HG03521 (cell line): Measurements from ENCODE around the gene AFF3.

Experiments
- ATAC-seq: cut with Tn5 transposase; IDR thresholded peaks from one replicate; pipeline ENCODE4 v1.9.1; 2021; ENCODE audit warnings: mild to moderate bottlenecking, moderate library complexity; ENCODE audit not compliant: unreplicated experiment

AFF3 gene

DNA sequence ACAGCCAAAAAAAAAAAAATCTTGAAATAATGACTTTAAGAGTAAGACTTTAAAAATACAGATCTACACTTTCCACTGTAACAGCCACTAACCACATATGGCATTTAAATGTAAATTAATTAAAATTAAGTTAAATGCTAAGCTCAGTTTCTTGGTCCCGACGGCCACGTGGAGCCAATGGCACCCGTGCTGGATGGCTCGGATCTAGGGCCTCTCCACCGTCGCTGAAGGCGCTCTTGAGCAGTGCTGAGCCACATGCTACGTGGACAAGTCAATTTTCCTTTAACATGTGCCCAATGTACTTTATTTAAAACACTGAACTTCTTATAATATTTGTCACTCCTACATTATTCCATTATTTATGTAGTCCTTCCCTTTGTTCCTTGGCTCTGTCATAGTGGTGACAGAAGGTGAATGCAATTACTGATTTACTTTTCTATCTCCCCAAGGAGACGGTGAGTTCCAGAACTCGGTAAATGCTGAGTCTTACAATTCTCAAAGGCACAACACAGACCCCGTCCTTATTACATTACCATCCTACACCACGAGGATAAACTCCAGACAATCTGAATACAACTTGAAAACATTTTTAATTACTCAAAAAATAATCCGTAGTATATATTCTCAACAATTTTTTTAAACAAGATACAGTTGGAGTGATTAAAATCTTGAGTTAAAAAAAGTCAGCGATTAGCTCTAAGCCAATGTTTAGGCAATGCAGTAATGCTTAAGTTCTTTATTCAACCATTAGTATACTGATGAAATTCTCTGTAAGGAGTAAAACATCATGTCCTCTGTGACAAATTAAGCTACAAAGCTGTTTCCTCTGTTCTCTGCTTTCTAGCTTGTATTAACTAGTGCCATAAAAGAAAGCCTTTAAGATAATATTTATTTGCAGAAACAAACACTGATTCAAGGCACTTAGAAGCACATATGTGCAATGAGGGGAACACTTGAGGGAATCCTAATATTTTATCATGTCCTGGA is 95.1 kb downstream of the AFF3 start:
- ATAC-seq: no peak

- ATAC-seq: no peak
These were observed 97.4 kb downstream of the AFF3 start for GRCh38 chr2:100045000-100045399.

DNA sequence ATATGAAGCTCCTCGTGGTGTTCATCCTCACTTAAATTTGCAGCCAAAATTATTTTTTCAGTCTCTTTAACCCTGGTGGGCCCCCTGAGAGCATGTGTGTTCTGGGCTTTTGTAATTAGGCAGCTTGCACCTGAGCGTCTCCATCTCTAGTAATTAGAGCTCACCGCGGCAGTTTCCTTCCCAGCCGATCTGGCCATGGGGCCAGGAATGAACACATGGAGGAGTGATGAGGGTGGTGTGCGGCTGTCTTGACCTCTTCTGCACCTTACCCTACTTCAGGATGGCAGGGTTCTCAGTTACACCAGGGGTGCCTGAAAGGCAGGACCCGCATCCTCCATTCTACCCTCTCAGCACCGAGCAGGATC is 98.5 kb downstream of the AFF3 start:
- ATAC-seq: no peak

- ATAC-seq: no peak
These were observed 99.1 kb downstream of the AFF3 start for GRCh38 chr2:100043081-100043890.

DNA sequence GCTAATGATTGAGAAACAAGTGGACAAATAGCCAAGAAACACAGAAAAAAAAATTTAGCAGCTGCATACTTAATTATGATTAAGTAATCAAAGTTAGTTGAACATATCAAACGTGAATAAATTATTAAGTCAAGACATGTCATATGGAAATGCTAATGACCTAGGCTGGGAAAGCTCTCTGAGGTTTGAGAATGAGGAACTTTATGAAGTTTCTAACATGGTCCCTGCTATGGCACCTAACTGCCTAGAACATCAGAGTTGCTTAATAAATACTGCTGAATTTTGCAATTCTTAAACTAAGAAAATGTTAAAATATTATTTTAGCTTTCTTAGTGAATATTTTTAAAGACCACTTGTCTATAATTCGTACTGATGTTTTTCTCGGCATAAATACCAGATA is 99.8 kb downstream of the AFF3 start:
- ATAC-seq: no peak

DNA sequence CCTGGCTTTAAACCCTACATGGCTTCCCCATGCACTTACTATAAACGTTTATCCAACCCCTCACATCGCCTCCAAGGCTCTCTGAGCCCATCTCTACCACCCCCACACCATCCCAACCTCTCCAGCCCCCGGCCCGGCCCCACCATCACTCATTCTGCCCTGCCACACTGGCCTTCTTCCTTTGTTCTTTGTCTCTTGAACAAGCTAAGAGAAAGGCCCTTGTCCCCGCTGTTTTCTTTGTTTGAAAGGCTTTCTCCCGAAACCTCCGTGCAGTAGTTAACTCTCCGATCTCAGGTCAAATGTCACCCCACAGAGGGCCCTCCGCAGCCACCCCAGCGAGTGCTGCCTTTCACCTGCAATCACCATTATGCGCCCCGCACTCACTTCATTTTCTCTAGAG is 100.4 kb downstream of the AFF3 start:
- no peak for ATAC-seq

DNA sequence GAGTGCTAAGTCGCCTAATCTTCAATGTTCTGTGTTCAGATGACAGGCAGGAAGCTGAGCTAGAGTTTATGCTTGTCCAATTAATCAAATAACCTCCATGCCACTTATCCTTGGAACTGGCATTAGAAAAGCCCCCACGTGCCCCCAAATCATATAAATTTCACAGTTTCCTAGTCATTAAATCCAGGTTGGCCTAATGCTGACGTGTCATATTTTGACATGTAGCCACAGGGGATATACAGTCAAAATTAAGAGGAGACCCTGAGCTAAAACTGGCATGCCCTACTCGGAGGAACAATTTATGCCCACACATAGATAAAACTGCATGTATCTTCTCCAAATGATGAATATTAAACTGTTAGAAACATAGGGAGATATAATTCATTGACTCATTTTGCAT is 101.0 kb downstream of the AFF3 start:
- no peak for ATAC-seq

- ATAC-seq: no peak
These were observed 101.5 kb downstream of the AFF3 start for GRCh38 chr2:100040906-100041305.

DNA sequence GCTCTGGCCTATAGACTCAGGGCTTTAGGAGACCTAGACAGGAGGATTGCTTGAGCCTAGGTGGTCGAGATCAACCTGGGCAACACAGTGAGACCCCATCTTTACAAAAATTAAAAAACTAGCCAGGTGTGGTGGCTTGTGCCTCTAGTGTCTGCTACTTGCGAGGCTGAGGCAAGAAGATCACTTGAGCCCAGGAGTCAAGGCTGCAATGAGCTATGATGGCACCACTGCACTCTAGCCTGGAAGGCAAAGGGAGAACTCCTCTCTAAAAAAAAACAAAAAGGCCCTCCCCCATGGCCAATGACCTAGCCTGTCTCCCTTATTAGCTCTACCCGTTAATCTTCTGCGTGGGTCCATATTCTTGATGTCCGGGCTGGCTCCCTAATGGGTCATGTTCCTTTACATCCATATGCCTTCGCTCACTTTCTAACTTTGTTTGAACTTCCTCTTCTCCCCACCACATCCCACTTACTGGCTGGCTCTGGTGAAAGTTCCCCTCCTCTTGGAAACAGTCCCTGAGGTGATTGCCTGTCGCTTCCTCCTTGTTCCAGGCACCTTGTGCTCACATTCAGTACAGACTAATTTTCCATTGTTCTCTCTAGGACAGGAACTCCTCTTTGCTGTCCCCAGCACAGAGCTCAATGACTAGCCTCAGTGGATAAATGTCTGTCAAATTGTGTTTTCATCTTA is 103.0 kb downstream of the AFF3 start:
- no peak for ATAC-seq

DNA sequence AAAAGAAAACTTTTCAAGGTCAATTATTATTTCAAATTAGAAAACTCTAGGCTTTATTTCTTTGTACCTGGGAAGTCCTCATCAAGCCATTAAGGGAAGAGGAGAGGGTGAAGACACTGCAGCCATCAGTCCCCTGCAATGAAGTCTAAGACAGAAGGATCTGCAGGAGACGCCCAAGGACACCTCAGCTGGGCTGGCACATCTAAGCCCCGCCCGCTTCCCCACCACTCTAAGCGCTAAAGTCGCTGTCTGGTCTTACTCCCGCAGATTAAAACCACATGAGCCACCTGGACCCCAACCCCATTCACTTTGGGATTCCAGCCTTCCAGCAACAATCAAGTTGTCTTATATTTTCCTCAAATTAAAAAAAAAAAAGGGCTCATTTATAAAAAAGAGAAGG is 104.4 kb downstream of the AFF3 start:
- no peak for ATAC-seq

DNA sequence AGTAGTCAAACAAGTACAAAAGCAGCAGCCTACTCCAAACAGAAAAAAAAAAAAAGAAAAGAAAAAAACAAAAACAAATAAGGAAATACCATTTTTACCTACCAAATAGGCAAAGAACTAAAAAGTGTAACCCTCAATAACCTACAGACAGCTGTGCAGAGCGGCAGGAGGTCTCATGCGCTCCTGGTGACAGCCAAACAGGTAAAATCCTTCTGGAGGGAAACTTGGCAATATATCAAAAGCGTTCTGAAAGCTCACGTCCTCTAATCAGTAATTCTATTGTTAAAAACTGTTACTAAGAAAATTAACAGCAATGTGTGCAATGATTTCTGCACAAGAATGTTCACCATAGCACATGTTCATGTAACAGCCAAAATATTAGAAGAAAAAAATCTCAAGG is 105.6 kb downstream of the AFF3 start:
- ATAC-seq: no peak

DNA sequence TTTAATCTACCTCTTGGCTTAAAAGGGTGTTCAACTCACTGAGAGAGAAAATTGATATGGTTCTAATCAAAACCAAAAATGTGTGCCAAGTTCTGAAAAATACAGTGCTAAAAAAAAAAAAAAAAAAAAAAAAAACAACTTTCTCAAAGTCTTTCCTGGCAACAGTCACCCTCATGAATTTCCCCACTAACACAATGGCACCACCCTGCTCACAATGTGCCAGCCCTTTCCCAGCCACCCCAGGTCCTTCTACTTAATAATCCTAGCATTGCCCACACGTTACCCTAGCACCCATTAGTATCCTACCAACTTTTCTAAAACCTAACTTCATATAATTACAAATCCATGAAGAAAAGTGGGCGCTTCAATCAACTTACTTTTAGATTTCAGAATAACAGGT is 106.4 kb downstream of the AFF3 start:
- ATAC-seq: no peak

GRCh38 chr2:100034431-100034830 is 108.0 kb downstream of the AFF3 start:
- no peak for ATAC-seq

GRCh38 chr2:100033976-100034375 is 108.4 kb downstream of the AFF3 start:
- ATAC-seq: no peak

- ATAC-seq: no peak
These were observed 110.8 kb downstream of the AFF3 start for GRCh38 chr2:100031604-100032003.

- ATAC-seq: no peak
These were observed 112.9 kb downstream of the AFF3 start for GRCh38 chr2:100029460-100029859.

- no peak for ATAC-seq
These were observed 120.5 kb downstream of the AFF3 start for GRCh38 chr2:100021791-100022340.

DNA sequence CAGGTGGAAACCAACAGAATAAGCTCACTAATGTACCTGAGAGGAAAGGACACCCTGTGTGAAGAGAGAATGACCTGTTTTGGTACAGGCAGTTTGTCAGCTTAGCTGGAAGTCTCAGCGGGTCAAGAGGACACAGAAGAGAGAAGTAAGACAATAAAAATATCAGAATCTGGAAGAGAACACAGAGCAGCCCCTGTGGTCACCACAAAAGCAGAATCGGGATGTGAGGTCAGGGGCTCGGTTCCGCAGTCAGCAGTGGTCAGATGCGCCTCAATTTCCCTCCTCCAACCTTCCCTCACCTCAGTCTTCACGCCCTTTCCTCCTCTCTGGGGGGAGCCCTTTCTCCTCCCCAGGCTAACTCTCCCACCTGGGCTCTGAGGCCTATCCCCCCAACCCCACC is 122.9 kb downstream of the AFF3 start:
- no peak for ATAC-seq

DNA sequence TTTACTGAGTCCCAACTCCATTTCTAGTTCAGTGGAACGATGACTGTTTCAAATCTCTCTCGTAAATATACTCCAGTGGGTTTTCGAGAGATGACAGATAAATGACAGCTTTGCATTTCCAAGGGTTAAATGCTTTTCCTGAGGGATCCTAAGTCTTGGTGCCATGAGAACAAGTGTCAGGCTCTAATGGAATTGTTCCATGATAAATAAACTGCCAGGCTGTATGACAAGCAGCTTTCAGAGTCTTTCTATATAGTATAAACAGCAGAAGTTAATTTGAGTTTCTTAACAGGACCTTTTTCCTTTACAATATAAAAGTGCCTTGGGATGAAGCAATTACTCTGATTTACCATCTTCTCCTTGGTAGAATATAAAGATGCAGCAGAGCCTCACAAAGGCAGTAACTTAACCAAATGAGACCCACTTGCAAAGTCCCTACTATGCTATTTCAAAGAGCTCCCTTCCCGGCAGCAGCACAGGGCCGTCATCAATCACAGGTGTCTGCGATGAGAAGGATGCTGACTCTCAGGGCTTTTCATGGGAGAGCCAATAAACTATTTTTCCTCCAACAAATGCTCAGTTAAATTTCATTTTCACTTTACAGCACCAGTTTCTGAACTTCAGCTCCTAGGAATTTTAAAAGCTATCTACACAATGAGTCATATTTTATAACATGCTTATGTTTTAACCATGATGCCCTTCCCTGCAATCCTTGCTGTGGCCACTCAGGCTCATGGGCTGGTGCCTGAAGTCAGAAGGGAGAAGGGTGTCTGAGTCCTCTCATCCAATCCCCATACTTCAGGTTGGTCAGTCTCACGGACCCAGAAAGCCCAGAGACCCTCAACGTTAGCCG is 123.8 kb downstream of the AFF3 start:
- no peak for ATAC-seq

DNA sequence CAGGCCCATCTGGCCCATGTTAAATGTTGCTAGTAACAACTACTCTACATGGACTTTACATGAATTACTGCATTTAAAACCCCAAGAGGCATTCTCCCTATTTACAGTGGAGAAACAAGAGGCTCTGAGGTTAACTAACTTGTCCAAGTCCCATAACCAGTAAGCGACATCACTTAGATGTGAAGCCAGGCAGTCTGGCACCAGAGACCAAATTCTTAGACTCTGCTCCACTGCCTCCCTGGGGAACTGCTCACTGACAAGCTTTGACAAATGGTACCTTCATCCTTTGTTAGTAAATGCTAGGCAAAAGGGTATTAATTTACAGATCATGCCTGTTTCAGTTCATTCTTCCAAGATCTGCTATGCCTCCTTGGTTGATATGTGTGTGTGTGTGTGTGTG is 124.8 kb downstream of the AFF3 start:
- no peak for ATAC-seq
